Hippocampal formation (tissue), 2 donors: ENCODE measurements around the gene TSPEAR.

ENCODE experiments used
- DNase-seq, 2 donors: peaks; one replicate each; lab custom pipeline; 2025; lab: John Stamatoyannopoulos, UW

The TSPEAR gene

GRCh38 chr21:44711327-44712202 lies at the start of gene TSPEAR:
Gene TSPEAR, minus strand, starts transcription at chr21:44711572. Its CDS starts 58 bp downstream, at chr21:44711514.
- DNase-seq: no peak

GRCh38 chr21:44760376-44760775 lies 49.0 kb upstream of the TSPEAR start:
- DNase-seq: no peak

GRCh38 chr21:44759628-44760285 lies 48.4 kb upstream of the TSPEAR start:
- DNase-seq: no peak

- DNase-seq: no peak
These were observed 47.6 kb upstream of the TSPEAR start for GRCh38 chr21:44758781-44759627.

GRCh38 chr21:44758141-44758561 lies 46.8 kb upstream of the TSPEAR start:
- DNase-seq: no peak

GRCh38 chr21:44757731-44758130 lies 46.4 kb upstream of the TSPEAR start:
- no peak for DNase-seq

GRCh38 chr21:44756423-44757185 lies 45.2 kb upstream of the TSPEAR start:
- no peak for DNase-seq

- no peak for DNase-seq
These were observed 43.9 kb upstream of the TSPEAR start for GRCh38 chr21:44755227-44755626.

GRCh38 chr21:44753357-44753756 lies 42.0 kb upstream of the TSPEAR start:
- DNase-seq: no peak

- DNase-seq: no peak
These were observed 41.4 kb upstream of the TSPEAR start for GRCh38 chr21:44752671-44753235.

- DNase-seq: no peak
These were observed 40.6 kb upstream of the TSPEAR start for GRCh38 chr21:44751799-44752636.

- DNase-seq: no peak
These were observed 39.9 kb upstream of the TSPEAR start for GRCh38 chr21:44751186-44751798.

GRCh38 chr21:44750675-44751025 lies 39.3 kb upstream of the TSPEAR start:
- no peak for DNase-seq

GRCh38 chr21:44749759-44750674 lies 38.6 kb upstream of the TSPEAR start:
- no peak for DNase-seq

GRCh38 chr21:44749116-44749758 lies 37.9 kb upstream of the TSPEAR start:
- no peak for DNase-seq

GRCh38 chr21:44748621-44749020 lies 37.2 kb upstream of the TSPEAR start:
- no peak for DNase-seq

- no peak for DNase-seq
These were observed 31.2 kb upstream of the TSPEAR start for GRCh38 chr21:44742418-44743153.

- DNase-seq: no peak
These were observed 30.5 kb upstream of the TSPEAR start for GRCh38 chr21:44741921-44742320.
